SH-SY5Y (cell line): Measurements from ENCODE around the gene ARFGAP1.

ENCODE experiments used
- GATA2 ChIP-seq: IDR thresholded peaks from 2 replicates; pipeline ENCODE4 v1.6.1; 2011; ENCODE audit warnings: mild to moderate bottlenecking, low read depth, low read length
- GATA3 ChIP-seq: IDR thresholded peaks from 2 replicates; pipeline ENCODE4 v1.6.1; 2011; ENCODE audit warnings: low read depth, mild to moderate bottlenecking, low read length, moderate library complexity

DNA sequence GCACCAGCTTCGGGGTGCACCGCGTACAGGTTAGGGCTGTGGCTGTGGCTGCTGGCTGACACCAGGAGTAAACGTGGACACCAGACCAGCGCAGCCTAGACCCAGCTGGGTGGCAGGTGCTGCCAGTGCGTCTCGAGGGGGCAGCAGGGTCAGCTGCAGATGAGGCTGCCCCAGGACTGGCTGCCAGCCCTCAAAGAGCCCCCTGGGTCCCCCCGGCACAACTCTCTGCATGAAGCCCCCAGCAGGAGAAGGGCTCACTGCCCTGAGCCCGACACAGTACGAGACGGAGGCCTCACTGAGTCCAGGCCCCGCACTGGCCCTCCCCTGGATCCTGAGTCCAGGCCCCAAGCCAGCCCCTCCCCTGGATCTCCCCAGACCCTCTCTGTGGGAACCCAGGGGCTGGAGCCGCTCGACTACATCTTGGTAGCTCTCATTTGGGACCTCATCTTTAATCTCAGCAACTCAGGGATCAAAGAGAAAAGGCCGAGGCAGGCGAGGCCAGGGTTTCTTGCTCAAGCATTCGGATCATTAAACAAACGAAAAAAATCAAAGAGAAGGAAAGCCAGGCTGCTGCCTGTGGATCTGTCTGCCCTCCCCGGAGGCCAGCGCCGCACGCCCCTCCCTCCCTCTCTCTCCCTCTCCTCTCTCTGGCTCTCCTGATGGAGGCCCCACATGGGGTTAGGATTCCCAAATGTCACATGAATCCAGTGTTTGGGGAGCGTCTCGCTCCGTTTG lies 11.4 kb upstream of the ARFGAP1 start:
- TF ChIP-seq GATA2 (no peak), GATA3 (no peak)
